Hematopoietic multipotent progenitor cell treated with erythropoietin and hydrocortisone succinate and interleukin-3 and kit ligand, for 15 days (in vitro differentiated cells): ENCODE data around the gene CHRNE.
"Not testable (repeated sequence)": the region's sequence is repeated elsewhere in the genome, so short reads cannot be mapped to it uniquely, and the experiment has no call there.

Experiments
- DNase-seq: peaks from one replicate; pipeline ENCODE4 v3.0.0-alpha.2; 2015; ENCODE audit warnings: low spot score

The CHRNE gene

GRCh38 chr17:4906642-4907041 is 3.7 kb upstream of the CHRNE start:
- DNase-seq = not testable (repeated sequence)

- DNase-seq = no peak
Measured at GRCh38 chr17:4902540-4902939, 358 bp downstream of the CHRNE start.

GRCh38 chr17:4901648-4902344 is 1.1 kb downstream of the CHRNE start:
- DNase-seq = peak; percentile 41

GRCh38 chr17:4901108-4901647 is 1.7 kb downstream of the CHRNE start:
- no peak for DNase-seq

GRCh38 chr17:4900231-4901107 is 2.4 kb downstream of the CHRNE start:
- peak; percentile 31 for DNase-seq

- DNase-seq = peak; percentile 82
Measured at GRCh38 chr17:4899341-4900230, 3.3 kb downstream of the CHRNE start, which contains the start of gene C17orf107. C17orf107 (plus strand) TSS chr17:4899536; CDS start chr17:4899763, 227 bp downstream.

- no peak for DNase-seq
Measured at GRCh38 chr17:4898927-4899326, 4.0 kb downstream of the CHRNE start.

- no peak for DNase-seq
Measured at GRCh38 chr17:4898351-4898750, 4.5 kb downstream of the CHRNE start.

GRCh38 chr17:4897785-4898184 is 5.1 kb downstream of the CHRNE start:
- no peak for DNase-seq

- DNase-seq = no peak
Measured at GRCh38 chr17:4897198-4897687, 5.7 kb downstream of the CHRNE start.

GRCh38 chr17:4896332-4897197 is 6.3 kb downstream of the CHRNE start:
- DNase-seq = no peak

GRCh38 chr17:4895657-4896331 is 7.1 kb downstream of the CHRNE start:
- no peak for DNase-seq

GRCh38 chr17:4895121-4895520 is 7.8 kb downstream of the CHRNE start:
- no peak for DNase-seq

- DNase-seq = no peak
Measured at GRCh38 chr17:4893721-4894560, 9.0 kb downstream of the CHRNE start.

- no peak for DNase-seq
Measured at GRCh38 chr17:4893272-4893671, 9.6 kb downstream of the CHRNE start.

GRCh38 chr17:4892499-4893221 is 10.2 kb downstream of the CHRNE start:
- no peak for DNase-seq

GRCh38 chr17:4891411-4892410 is 11.2 kb downstream of the CHRNE start:
- DNase-seq = peak; percentile 72
